GM18517 (cell line): ENCODE data around the gene BORCS5.
"Not testable (repeated sequence)": the region's sequence is repeated elsewhere in the genome, so short reads cannot be mapped to it uniquely, and the experiment has no call there.

ENCODE experiments used
- ATAC-seq: cut with Tn5 transposase; IDR thresholded peaks from one replicate; pipeline ENCODE4 v1.9.1; 2021; ENCODE audit warnings: mild to moderate bottlenecking, moderate library complexity; ENCODE audit not compliant: unreplicated experiment

Gene BORCS5

GRCh38 chr12:12453635-12454034, 96.8 kb downstream of the BORCS5 start:
- ATAC-seq: no peak

- no peak for ATAC-seq
Measured at GRCh38 chr12:12454315-12454714, 97.4 kb downstream of the BORCS5 start.

- no peak for ATAC-seq
Measured at GRCh38 chr12:12456637-12457036, 99.8 kb downstream of the BORCS5 start.

- no peak for ATAC-seq
Measured at GRCh38 chr12:12460935-12461922, 104.4 kb downstream of the BORCS5 start.

- ATAC-seq: no peak
Measured at GRCh38 chr12:12461923-12462315, 105.0 kb downstream of the BORCS5 start.

- ATAC-seq: no peak
Measured at GRCh38 chr12:12465522-12465921, 108.6 kb downstream of the BORCS5 start.

GRCh38 chr12:12466157-12466556, 109.3 kb downstream of the BORCS5 start:
- no peak for ATAC-seq

- no peak for ATAC-seq
Measured at GRCh38 chr12:12467264-12467663, 110.4 kb downstream of the BORCS5 start.

GRCh38 chr12:12467688-12468261, 110.9 kb downstream of the BORCS5 start:
- ATAC-seq: no peak

GRCh38 chr12:12468575-12468974, 111.7 kb downstream of the BORCS5 start:
- no peak for ATAC-seq

- no peak for ATAC-seq
Measured at GRCh38 chr12:12469386-12469785, 112.5 kb downstream of the BORCS5 start.

- no peak for ATAC-seq
Measured at GRCh38 chr12:12470751-12471306, 114.0 kb downstream of the BORCS5 start.

- ATAC-seq: not testable (repeated sequence)
Measured at GRCh38 chr12:12471982-12472961, 115.4 kb downstream of the BORCS5 start.

- no peak for ATAC-seq
Measured at GRCh38 chr12:12473223-12473622, 116.3 kb downstream of the BORCS5 start.

GRCh38 chr12:12474471-12474928, 117.6 kb downstream of the BORCS5 start:
- ATAC-seq: peak; percentile 35

- ATAC-seq: peak; percentile 92
Measured at GRCh38 chr12:12474931-12475795, 118.3 kb downstream of the BORCS5 start.

- no peak for ATAC-seq
Measured at GRCh38 chr12:12476857-12477531, 120.1 kb downstream of the BORCS5 start.

GRCh38 chr12:12477532-12477890, 120.6 kb downstream of the BORCS5 start:
- no peak for ATAC-seq

GRCh38 chr12:12480074-12480473, 123.2 kb downstream of the BORCS5 start:
- ATAC-seq: no peak
